ENCODE data around the gene CCDC88C.

Gene CCDC88C

DNA sequence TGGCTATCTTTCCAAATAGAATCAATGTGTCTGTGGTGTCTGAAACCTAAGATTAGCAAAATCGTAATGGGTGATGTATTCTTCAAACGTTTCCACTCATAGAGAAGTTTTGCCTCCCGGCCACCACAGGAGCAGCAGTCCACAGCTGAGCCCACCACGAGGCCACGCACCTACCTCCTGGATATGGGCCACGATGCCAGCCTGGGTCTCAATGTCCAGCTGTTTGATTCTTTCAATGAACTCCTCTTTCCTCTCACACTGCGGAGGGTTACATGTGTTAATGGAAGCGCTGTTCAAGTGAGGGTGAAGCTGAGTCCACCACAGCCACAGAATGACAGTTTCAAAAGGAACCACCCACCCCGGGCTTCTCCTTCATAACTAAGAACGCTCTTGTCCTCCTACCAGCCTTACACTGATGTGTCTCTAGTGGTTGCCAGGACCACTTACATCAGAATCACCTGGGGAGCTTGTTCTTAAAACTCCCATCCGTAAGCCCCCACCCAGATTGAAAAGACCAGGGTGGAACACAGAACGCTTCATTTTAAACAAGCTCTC lies 75.3 kb downstream of the CCDC88C start:
- no peak for DNase-seq

DNA sequence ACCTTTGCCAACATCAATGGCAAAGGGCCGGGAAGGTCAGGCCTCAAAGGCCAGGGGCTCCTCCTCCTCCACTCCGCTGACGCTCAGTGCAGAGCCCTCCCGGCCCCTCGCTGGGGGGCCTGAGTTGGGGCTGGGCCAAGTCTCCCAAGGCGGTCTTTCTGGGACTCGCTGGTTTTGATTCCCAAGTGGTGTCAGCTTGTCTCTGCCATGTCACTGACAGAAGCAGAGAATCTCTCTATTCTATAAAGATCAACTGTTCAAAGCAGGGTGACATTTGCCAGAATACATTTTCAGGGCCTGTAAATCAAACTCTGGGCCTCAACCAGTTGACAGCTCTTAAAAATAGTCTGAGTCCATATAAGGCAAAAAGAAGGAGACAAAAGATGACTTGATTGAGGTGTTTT lies 75.9 kb downstream of the CCDC88C start:
- DNase-seq, result no peak

DNA sequence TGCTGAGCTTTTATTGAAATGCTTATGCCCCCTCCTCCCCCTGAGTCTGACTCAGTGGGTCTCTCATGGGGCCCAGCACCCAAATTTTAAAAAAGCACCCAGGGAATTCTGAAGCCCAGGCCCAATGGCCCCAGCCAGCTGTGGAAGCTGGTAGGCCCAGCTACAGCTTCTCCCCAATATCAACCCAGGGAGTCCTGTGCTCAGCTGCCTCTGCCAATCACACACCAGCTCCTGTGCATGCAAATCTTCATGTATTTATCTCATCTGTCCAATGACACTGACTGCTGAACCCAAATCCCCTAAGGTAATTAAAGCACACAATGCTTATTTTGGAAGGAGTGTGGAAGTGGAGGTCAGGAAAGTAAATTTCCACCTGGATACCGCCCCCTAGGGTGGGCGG lies 76.3 kb downstream of the CCDC88C start:
- no peak for DNase-seq

DNA sequence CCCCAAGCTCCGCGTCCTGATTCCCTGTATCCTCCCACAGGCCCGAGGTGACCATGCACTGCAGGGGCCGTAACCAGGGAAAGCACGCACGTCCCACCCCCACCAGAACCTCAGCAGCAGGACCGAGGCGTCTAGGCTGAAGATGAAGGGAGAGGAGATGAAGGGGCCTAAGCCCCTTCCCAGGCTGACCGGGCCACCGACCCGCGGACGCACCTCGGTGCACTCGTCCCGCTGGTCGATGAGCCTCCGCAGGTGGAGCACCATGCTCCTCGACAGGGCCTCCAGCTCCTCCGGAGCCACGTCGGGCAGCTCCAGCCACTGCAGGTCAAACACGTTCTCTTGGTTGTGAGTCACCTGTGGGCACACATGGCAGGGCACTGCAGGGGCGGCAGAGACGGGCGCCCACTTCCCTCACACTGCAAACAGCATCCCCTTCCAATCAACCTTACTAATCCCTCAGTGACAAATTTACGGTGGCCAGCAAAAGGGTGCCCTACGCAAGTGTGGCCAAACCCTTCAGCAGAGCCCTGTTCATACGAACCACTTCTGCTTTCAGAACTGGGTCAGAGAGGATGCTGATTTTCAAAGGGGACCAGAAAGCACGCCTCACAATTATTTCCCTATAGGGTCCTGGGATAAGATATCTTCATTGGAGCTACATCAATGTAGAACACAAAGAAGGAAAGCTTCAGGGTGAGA lies 77.8 kb downstream of the CCDC88C start:
- DNase-seq, result no peak

DNA sequence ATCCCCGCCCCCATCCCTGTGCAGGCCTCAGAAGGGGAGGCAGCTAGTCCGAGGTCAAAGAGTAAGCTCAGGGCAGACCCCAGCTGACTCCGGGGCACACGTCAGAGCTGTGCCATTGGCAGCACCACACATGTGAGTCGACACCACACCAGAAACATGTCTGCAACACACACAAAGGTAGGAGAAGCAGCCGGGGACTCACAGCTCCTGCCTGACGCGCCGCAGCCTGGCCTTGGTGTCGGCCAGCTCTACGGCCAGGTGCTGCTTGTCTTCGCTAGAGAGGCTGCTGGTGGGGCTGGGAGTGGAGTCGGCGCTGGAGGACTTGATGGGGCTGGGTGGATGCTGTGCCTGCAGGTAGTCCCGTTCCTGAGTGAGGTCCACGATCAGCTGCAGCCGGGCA lies 78.5 kb downstream of the CCDC88C start:
- no peak for DNase-seq

DNA sequence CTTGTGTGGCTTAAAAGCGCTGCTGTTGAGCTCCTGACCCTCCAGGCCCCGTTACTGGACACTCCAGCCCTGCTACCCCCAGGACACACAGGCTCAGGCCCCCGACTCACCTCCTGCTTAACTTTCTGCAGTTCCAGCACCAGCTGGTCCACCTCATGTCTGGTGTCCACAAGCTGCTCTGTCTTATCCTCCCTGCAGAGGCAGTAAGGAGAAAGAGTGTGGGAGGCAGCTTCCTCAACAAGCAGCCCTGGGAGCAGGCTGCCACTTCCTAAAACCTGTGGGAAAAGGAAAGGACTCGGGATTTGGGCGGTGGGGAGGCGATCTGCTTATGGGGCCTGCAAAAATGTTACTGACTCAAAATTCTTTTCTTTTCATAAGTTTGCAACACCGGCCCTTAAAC lies 79.2 kb downstream of the CCDC88C start:
- DNase-seq, result no peak

DNA sequence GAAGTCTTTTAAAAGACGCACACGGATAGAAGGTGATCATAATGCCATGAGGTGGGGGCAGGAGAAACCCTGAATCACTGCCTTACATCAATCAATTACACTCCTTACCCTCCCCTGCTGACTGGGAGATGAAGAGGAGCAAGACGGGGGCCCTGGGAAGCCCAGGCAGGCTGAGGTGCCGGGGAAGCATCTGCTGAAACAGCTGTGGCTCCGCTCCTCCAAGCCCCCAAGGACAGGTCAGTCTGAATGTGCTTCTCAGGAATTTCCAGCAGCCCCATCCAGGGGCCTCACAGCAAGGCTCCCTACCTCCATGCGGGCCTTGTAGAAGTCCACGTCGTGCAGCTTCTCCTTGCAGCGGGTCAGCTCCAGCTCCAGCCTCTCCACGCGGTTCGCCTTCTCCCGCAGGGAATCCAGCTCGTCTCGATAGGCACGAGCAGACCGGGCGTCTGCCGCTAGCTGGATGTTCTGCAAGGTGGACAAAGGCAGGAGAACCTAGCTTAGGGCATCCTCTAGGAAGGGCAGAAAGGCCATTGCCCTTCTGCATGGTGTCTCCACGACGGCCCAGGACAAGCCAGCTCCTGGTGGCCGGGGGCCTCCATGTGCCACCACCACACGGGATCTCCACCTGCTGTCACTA lies 79.8 kb downstream of the CCDC88C start:
- no peak for DNase-seq

DNA sequence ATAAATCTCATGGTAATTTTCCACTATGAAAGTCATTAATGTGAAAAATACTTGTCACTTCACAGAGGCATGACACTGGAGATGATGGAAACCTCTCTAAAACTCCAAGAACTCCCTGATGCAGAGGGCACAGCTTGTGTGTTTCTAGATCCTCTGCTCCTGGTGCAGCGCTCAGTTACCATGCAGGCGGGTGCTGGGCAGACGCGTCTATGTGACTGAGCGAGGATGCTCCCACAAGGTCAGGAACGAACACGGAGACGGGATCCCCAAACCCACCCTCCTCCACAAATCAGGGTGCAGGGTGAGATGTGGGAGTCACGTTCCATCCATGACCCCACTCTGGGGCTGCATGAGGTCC lies 81.5 kb downstream of the CCDC88C start:
- no peak for DNase-seq

DNA sequence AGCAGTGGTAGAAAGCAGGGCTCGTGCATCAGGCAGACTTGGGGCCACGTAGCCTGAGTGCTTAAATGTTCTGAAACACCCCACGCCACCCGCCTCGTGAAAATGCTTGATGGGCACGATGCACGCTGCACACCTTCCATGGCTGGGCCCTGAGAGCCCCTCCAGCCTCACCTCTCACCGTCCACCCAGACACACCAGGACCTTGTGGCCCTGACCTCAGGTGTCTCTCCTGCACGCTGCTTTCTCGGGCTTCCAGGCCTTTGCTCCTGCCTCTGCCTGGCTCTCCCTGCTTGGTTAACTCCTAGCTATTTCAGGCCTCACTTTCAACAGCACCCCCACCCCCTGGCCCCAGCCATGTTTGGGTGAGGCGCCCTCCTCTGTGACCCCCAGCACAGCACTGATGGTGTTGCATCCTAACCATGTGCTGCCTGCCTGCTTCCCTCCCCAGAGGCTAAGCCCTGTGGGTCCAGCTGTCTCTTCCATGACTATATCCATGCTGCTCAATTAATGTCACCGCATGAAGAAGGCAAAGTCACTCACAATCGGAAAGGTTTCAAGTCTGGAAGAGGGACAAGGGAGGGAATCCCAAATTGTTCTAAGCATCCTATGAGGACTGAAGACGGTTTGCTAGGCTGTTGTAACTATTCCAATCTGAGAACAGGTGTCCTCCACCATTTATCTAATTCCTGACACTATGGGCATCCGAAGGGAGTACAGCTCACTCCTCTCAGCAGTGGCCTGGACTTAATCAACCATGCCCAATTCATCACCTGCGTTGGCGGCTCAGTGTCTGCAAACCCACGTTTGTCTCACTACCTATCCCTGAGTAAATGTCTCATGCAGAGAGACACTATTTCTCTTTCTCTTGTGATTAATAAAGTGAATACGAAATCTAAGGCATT lies 82.2 kb downstream of the CCDC88C start:
- no peak for DNase-seq

DNA sequence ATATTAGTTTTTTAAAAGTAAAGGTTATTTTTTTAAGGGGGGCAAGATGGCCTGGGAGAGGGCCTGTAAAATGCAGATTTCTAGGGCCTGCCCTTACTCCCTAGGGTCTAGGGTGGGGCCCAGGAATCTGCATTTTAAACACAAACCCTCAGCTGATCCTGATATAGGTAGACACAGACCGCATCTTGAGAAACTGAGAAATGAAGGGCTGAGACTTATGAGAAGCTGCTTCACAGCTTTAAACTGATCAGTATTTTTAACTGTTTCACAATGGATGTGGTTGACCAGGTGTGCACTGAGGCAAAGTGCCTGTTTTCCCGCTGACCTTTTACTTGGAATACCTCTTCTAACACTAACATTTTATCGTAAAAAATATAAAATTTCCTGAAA lies 84.0 kb downstream of the CCDC88C start:
- no peak for DNase-seq

DNA sequence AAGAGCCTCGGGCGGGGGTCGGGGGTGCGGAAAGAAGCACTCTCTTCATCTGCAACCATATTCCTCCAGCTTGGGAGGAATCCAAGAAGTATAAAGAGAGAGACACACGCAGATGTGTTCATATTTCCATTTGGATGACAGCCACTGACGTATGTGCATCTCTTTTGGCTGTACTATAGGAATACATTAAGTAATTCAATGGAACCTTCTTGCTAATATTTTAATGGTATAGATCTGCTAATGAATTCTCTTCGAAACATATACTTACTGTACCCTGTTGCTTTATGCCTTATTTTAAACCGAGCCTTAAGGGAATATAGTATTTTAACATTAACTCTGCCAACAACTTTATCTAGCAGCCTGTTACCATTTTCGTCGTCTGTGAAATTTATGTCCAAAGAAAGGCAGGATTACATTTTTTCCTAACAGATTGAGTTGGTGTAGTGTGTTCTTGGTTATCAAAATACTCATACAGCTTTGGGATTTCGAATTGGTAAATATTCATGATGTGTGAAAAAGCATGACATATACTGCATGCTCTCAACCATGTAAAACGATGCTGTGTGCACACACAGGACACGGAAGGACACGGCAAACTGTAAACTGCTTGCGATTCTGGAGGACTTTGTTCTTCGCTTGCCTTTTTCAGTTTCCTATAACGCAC lies 84.5 kb downstream of the CCDC88C start:
- DNase-seq, result no peak

DNA sequence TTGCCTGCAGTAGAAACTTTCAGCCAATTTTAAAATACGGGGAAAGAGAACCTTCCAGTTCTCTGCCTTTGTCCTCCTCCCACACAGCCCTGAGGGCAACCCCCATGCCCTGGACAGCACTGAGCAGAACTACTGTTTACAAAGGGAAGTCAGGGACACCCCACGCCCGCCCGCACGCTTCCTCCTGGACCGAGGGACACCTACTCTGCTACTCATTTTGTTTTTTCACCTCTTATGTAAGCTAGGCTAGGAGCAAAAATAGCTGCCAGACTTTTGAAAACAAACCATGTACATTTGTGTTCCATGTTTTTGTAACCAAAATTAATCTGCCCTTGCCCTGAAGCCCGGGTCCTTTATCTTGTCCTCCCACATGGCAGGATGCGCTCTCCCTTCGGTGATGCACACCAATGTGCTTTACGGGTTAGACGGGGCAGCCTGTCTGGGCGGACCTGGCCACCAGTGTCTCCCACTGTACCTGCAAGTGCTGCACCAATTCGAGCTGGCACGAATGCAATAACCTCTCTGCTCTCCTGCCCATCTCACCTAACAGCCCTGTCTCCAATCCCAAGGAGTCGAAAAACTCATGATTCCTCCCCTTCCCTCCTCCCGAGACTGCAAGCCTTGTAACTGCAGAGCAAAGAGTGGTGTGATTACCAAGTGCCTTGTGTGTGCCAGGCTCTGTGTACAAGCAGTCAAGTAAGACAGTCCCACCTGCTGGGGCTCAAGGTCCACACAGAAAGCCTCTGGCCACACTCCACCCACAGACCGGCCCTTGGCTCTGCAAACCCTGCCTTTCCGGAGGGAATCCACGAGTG lies 85.2 kb downstream of the CCDC88C start:
- DNase-seq, result peak; percentile 81

DNA sequence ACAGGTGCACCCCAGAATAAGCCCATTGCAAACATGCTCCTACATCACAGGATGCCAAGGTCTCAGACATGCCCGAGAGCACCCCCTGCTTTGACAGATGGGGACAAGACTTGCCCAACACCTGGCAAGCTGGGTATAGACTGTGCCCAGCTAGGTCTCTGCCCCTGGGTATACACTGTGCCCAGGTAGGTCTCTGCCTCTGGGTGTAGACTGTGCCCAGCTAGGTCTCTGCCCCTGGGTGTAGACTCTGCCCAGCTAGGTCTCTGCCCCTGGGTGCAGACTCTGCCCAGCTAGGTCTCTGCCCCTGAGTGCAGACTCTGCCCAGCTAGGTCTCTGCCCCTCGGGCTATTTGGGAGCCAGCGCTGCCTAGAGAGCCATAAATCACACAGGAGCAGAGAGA lies 85.9 kb downstream of the CCDC88C start:
- DNase-seq, result no peak

DNA sequence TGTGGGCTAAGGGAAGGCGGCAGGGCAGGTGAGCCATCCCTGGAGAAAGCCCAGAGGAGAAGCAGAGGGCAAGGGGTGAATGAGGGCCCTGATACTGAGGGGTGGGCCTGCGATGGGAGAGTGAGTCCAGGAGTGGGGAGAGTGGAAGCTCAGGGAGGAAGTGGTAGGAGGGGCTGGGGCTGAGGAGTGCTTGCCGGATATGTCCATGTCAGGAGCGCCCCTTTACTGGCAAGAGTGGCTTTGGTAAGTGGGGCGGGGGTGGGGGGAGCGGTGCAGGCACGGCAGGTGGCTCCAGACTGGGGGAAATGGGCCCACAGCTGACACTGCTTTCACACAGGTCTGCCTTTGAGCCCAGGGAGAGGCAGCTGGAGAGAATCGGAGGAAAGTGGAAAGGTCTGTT lies 86.8 kb downstream of the CCDC88C start:
- no peak for DNase-seq

DNA sequence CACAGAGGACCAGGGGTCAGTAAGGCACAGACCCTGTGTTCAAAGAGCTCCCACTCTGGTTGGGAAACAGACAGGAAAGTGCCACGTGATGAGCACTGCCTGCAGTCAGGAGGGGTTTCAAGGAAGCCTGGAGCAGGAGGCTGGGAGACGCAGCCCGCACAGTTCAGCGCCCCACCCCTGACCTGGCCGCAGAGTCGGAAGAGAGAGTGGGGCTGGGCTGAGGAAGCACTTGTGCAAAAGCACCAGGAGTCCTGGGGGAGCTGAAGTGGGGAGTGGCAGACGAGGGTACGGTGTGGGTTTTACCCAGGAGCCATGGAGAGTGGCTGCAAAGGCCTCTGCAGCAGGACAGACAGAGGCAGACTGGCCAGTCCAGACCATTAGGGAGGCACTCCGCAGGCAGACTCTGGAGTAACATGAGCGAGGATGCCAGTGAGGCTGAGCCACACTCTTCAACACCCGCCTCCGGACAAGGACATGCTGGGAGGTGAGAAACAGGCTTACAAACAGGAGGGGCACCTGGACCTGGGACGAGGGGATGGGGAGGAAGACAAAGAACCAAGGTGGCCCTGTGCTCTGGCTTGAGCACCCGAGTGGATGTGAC lies 87.4 kb downstream of the CCDC88C start:
- no peak for DNase-seq

DNA sequence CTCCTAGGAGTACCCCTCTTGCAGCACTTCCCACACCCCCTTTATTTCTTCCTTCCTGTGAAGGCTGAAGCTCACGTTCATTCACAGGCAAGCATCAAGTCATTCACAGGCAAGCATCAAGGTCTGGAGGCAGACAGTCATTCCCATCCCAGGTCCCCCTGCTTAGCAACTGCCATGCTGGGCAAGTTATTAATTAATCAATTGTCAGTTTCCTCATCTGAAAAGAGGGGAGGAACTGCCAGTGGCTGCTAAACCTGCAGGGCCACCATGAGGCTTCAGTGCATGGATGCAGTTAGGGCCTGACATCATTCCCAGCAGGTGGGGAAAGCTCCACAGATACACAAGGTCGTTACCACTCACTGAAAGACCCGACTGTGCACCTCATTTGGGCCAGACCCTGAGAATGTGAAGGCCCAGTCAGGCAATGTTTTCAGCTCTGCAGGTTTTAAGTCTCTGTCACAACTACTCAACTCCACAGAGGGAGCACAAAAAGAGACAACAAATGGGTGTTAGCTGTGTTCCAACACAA lies 88.1 kb downstream of the CCDC88C start:
- DNase-seq, result no peak

DNA sequence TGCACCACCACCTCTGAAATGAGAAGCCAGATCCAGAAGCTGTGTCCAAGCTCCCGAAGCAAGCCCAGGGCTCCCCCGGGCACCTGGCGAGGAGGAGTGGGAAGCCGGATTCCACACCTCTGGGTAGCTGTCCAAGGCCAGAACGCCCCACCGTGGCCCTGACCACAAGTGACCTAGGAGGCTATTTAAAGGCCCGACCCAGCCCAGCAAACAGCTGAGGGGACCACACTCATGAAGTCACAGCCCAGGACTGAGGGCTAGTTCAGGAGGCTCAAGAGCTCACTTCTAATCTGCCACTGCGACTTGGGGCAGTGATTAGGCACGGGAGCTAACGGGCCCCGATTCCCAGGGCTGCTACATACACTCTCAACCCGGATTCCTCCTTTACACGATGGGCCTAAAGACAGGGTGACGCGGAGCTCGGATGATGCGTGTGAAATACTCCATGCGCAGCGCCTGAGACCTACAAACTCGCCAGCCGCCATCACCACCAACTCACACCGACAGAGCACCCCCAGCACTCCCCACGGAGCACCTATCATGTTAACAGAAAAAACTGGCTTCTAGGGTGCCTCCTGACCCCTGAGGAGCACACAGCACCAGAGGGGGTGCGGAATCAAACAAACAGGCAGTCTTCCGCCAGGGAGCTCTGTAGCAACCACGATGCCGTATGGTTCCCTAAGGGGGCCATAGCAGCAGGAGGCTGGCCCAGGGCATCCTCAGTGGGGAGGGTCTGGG lies 89.1 kb downstream of the CCDC88C start:
- no peak for DNase-seq

DNA sequence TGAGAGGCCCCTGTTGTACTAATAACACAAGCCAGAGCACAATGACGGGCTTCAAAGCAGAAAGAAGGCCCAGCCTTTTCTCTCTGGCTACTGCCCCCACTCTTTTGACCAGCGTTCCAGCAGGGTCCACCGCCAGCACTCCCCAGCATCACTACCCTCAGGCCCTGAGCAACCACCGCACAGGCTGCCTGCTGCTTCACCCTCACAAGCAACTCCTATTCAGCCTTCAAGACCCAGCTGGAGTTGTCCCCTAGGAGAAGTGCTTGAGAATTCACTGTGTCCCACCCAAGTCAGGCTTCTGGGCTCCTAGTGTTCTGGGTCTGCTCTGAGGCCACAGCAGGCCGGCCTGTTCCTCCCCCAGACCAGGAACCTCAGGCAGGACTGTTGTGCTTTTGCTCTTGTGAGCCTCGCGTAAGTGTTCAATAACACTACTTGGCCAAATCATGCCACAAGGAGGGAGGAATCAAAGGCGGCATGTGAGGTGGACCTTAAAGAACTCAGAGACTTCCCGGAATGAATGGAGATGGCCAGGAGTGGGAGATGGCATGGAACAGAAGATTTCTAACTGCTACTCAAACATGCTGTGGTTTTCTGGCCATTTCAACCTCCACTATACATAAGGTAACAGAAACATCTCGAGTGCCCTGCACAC lies 89.8 kb downstream of the CCDC88C start:
- no peak for DNase-seq

DNA sequence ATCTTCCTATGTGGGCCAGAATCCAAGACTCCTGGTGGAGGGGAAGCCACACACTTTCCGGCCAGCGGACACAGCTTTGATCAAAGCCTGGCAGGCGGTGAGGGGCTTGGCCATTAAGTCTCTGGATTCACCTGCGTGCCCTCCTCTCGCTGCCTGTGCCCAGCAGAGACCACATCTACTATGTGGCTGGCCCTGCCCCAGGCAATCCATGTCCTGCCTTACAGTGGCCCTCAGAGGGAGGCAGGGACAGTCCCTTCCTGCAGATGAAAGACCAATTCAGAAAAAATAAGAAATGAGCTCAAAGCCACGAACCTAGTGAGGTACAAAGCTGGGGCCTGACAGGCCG lies 90.4 kb downstream of the CCDC88C start:
- no peak for DNase-seq

DNA sequence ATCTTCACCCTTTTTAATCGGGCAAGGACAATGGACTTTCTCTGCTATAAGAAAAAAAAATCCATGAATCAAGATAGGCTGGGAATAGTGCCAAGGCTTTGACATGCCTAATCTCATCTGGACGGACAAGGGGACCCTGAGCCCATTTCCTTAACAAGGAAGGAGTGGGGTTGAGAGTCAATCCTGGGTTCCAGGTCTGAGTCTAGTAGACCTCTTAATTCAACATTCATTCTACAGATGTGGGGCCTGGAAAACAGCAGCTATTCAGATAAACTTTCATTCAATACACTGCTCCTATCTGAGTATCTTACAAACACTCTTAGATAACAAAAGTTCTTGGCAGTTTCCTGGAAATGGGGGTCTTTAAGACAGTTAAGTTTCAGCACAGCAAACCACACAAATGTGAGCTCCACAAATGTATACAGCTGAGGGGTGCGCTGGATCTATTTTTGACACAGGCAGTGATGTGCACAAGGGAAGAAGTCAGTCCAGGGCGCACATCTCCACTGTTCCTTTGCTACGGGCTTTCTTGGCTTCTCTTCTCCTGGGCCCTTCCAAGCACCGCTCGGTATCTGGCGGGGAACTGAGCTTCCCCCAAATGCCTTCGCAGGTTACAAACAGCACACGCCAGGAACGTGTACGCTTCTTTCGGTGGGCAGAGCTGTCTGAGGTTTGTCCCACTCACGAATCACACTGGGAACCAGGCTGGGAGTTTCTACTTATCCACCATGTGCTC lies 90.9 kb downstream of the CCDC88C start:
- no peak for DNase-seq

All from right forelimb (tissue), 1 donor.